Endothelial cell of umbilical vein (primary cell): Measurements from ENCODE around the gene RNF43. TPM values are rescaled to one million over a fixed set of nuclear protein-coding genes. Genes with fewer than 3 reads are reported as not detected.

Source experiments
- BruUV-seq: library from RNA; stranded (reverse); fragments of 400-500 nt; replicated peaks from 2 replicates; lab custom pipeline; 2021; lab: Mats Ljungman, UMichigan
- CTCF ChIA-PET: fragments of 300-600, 350-600 bp; sonication (Branson Sonifier 250); formaldehyde crosslinking; loops from one replicate; lab custom pipeline; 2021; ENCODE audit warnings: antibody characterized with exemption, inconsistent platforms; lab: Charles Lee
- POLR2A ChIA-PET: fragments of 300-600, 350-600 bp; sonication (Branson Sonifier 250); formaldehyde crosslinking; loops from one replicate; lab custom pipeline; 2021; ENCODE audit warnings: antibody characterized with exemption, inconsistent platforms; lab: Charles Lee
- DNase-seq: peaks from one replicate; pipeline ENCODE4 v3.0.0-alpha.2; 2011; ENCODE audit warnings: low read depth, low spot score
- FAIRE-seq: peaks from 2 replicates; lab custom pipeline; 2011; peaks lifted over from hg19 to GRCh38; lab: Jason Lieb, UNC
- H2AFZ ChIP-seq: 2 replicates; pipeline ENCODE4 v1.6.0; 2012; ENCODE audit warnings: low read depth, low read length, control low read depth, inconsistent platforms
- H3K27ac ChIP-seq: 2 replicates; pipeline ENCODE4 v1.5.1; 2011; ENCODE audit warnings: low read depth, mild to moderate bottlenecking, control low read depth, low read length, moderate library complexity; ENCODE audit not compliant: insufficient read depth
- H3K27me3 ChIP-seq, 2 experiments: 2 replicates each; pipeline versions ENCODE4 v1.6.0 to v1.6.1; 2011; ENCODE audit warnings: low read length in 2 of 2, mixed read lengths in 1 of 2; ENCODE audit not compliant: control insufficient read depth in 2 of 2, insufficient read depth in 2 of 2
- H3K36me3 ChIP-seq, 2 experiments: 2 replicates in 1 of 2; 3 replicates in 1 of 2; pipeline ENCODE4 v1.5.1; 2011; ENCODE audit warnings: low read length in 2 of 2, mild to moderate bottlenecking in 1 of 2, moderate library complexity in 1 of 2; ENCODE audit not compliant: control insufficient read depth in 2 of 2, insufficient read depth in 2 of 2; ENCODE audit errors: extremely low read depth in 1 of 2
- H3K4me1 ChIP-seq: 3 replicates; pipeline ENCODE4 v1.5.1; 2011; ENCODE audit warnings: mild to moderate bottlenecking, low read length; ENCODE audit not compliant: control insufficient read depth, insufficient read depth; ENCODE audit errors: extremely low read depth
- H3K4me2 ChIP-seq: 2 replicates; pipeline ENCODE4 v1.6.1; 2011; ENCODE audit warnings: low read length, control low read depth, mixed read lengths; ENCODE audit not compliant: insufficient read depth
- H3K4me3 ChIP-seq, 3 experiments: fragments of 200-600 bp in 1 of 3; sonication (generic), shearing (Covaris generic) in 1 of 3; replicated peaks in 1 of 3; 2 replicates each; pipeline ENCODE4 v1.5.1; 2011 to 2016; ENCODE audit warnings: control low read depth in 3 of 3, low read length in 3 of 3, mild to moderate bottlenecking in 2 of 3, inconsistent platforms in 1 of 3, low read depth in 1 of 3, moderate library complexity in 1 of 3; ENCODE audit not compliant: insufficient read depth in 1 of 3
- H3K79me2 ChIP-seq: 2 replicates; pipeline ENCODE4 v1.6.0; 2012; ENCODE audit warnings: low read length, inconsistent platforms; ENCODE audit not compliant: control insufficient read depth, insufficient read depth
- H3K9ac ChIP-seq: replicated peaks from 2 replicates; pipeline ENCODE3; 2011; ENCODE audit warnings: low read length, control low read depth; ENCODE audit not compliant: insufficient read depth; ENCODE audit errors: extremely low read depth
- H3K9me1 ChIP-seq: replicated peaks from 3 replicates; pipeline ENCODE4 v1.6.0; 2011; ENCODE audit warnings: mild to moderate bottlenecking, low read length; ENCODE audit not compliant: control insufficient read depth, insufficient read depth; ENCODE audit errors: extremely low read depth
- H3K9me3 ChIP-seq: replicated peaks from 2 replicates; pipeline ENCODE4 v1.5.1; 2012; ENCODE audit warnings: low read length, inconsistent platforms; ENCODE audit not compliant: control insufficient read depth, insufficient read depth
- H4K20me1 ChIP-seq: replicated peaks from 2 replicates; pipeline ENCODE3; 2011; ENCODE audit warnings: mild to moderate bottlenecking, low read length; ENCODE audit not compliant: control insufficient read depth, insufficient read depth; ENCODE audit errors: extremely low read depth
- EZH2 ChIP-seq: IDR thresholded peaks from 2 replicates; pipeline ENCODE4 v1.6.1; 2012; ENCODE audit warnings: borderline replicate concordance, low read depth, mild to moderate bottlenecking, moderate library complexity, low read length, inconsistent platforms; ENCODE audit not compliant: severe bottlenecking
- FOS ChIP-seq: IDR thresholded peaks from 2 replicates; pipeline ENCODE4 v1.6.1; 2011; ENCODE audit warnings: mild to moderate bottlenecking, low read length, moderate library complexity, borderline replicate concordance; ENCODE audit not compliant: insufficient read depth
- GATA2 ChIP-seq: IDR thresholded peaks from 2 replicates; pipeline ENCODE4 v1.7.0; 2011; ENCODE audit warnings: low read depth, mild to moderate bottlenecking, moderate library complexity, mixed read lengths, low read length; ENCODE audit not compliant: insufficient read length, insufficient read depth
- JUN ChIP-seq: IDR thresholded peaks from 2 replicates; pipeline ENCODE4 v1.6.1; 2011; ENCODE audit warnings: borderline replicate concordance, low read depth; ENCODE audit not compliant: insufficient read length, insufficient read depth
- MYC ChIP-seq: IDR thresholded peaks from one replicate; pipeline ENCODE4 v1.6.1; 2011; ENCODE audit warnings: mild to moderate bottlenecking, low read depth, low read length
- POLR2A ChIP-seq: IDR thresholded peaks from 2 replicates; pipeline ENCODE4 v1.6.1; 2012; ENCODE audit warnings: low read depth, mild to moderate bottlenecking, control low read depth, low read length
- POLR2AphosphoS5 ChIP-seq: IDR thresholded peaks from 2 replicates; pipeline ENCODE4 v1.6.1; 2012; ENCODE audit warnings: low read depth, mild to moderate bottlenecking, control low read depth, low read length, moderate library complexity; ENCODE audit not compliant: insufficient read depth
- dilution Hi-C: fragments of 300-500 bp; cut with MboI; formaldehyde crosslinking; loops from one replicate; pipeline ENCODE4 v1.15.0; 2019; ENCODE audit warnings: low sequenced_read_pairs; ENCODE audit not compliant: extremely low pct_ligation_motif_present
- intact Hi-C: fragments of 100-400 bp; cut with micrococcal nuclease; formaldehyde crosslinking; loops from one replicate; pipeline ENCODE4 v1.10.0; 2022
- polyA plus RNA-seq, 4 experiments: library from polyadenylated mRNA; depleted of rRNA in 3 of 4; stranded (reverse) in 3 of 4; unstranded in 1 of 4; fragments of >200 nt; gene quantifications; 2 replicates each; pipeline versions ENCODE4 v1.2.1 to v1.2.3, GENCODE V29; 2011 to 2012; ENCODE audit warnings: missing spikeins in 1 of 4
- total RNA-seq: library from RNA; stranded (reverse); gene quantifications from 2 replicates; pipeline ENCODE4 v1.2.3, GENCODE V29; 2021
- TF ChIP-seq, protein P1 (sequence below): IDR thresholded peaks from 2 replicates; pipeline ENCODE4 v1.6.1; 2011; ENCODE audit not compliant: insufficient read depth, insufficient read length
- TF ChIP-seq, protein P2 (sequence below), 2 donors: IDR thresholded peaks; 1 replicate in 1 of 2; 2 replicates in 1 of 2; pipeline ENCODE4 v1.5.1; 2011; ENCODE audit warnings: low read length in 2 of 2, mild to moderate bottlenecking in 2 of 2, moderate library complexity in 2 of 2, control low read depth in 1 of 2, inconsistent platforms in 1 of 2, low read depth in 1 of 2; ENCODE audit not compliant: insufficient read depth in 1 of 2; ENCODE audit errors: extremely low read depth in 1 of 2

Gene RNF43
- total and polyA plus RNA-seq, 2 donors (not counting 3 experiments of a cell fraction or from before 2014, with no cell fraction given), result not detected

- Histone ChIP-seq H3K4me3 (no peak overlapping the region), H3K27ac (no peak overlapping the region), H3K79me2 (no peaks in the 10 kb centered on the region), H3K9ac (no peak overlapping the region), H3K9me1 (no peaks in the 10 kb centered on the region), H3K27me3 (peaks cover 6 to 35% of the 10 kb centered on the region in 2 experiments), H3K4me2 (no peak overlapping the region), H3K36me3 (no peaks in the 10 kb centered on the region), H4K20me1 (no peaks in the 10 kb centered on the region), H3K4me1 (peaks cover 7% of the 10 kb centered on the region), H3K9me3 (no peaks in the 10 kb centered on the region), H2AFZ (no peak overlapping the region)
- DNase-seq (no peak), FAIRE-seq (no peak)
- POLR2A ChIA-PET, result no interaction called here
- intact Hi-C loops, result loop anchor here (5.0 kb wide), 1 partner anchor 42 kb away; the partner anchor contains the start of gene SUPT4H1
- CTCF ChIA-PET, result interaction anchor here (0.8 to 1.4 kb wide), 4 partner anchors 23 to 145 kb away, joined by 3 to 4 read pairs (median 3); partner anchors contain the start of genes RNF43 and SUPT4H1
- TF ChIP-seq POLR2AphosphoS5, result no peak
- no peak for TF ChIP-seq JUN
- TF ChIP-seq, protein P1, sequence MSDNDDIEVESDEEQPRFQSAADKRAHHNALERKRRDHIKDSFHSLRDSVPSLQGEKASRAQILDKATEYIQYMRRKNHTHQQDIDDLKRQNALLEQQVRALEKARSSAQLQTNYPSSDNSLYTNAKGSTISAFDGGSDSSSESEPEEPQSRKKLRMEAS, result no peak
- no peak for TF ChIP-seq GATA2
- TF ChIP-seq EZH2, result no peak
- TF ChIP-seq, protein P2, sequence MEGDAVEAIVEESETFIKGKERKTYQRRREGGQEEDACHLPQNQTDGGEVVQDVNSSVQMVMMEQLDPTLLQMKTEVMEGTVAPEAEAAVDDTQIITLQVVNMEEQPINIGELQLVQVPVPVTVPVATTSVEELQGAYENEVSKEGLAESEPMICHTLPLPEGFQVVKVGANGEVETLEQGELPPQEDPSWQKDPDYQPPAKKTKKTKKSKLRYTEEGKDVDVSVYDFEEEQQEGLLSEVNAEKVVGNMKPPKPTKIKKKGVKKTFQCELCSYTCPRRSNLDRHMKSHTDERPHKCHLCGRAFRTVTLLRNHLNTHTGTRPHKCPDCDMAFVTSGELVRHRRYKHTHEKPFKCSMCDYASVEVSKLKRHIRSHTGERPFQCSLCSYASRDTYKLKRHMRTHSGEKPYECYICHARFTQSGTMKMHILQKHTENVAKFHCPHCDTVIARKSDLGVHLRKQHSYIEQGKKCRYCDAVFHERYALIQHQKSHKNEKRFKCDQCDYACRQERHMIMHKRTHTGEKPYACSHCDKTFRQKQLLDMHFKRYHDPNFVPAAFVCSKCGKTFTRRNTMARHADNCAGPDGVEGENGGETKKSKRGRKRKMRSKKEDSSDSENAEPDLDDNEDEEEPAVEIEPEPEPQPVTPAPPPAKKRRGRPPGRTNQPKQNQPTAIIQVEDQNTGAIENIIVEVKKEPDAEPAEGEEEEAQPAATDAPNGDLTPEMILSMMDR (IDR thresholded peaks at IDR 0.05; ENCODE audit: extremely low read depth in 1 of 2, insufficient read depth in 1 of 2, low read depth in 1 of 2, low read length in 2 of 2), result no peak
- no peak for TF ChIP-seq FOS
- no peak for TF ChIP-seq MYC
- TF ChIP-seq POLR2A, result no peak
- no TSS peak for BruUV-seq
- dilution Hi-C loops, result no loop called here
Measured at GRCh38 chr17:58394534-58395223, 22.7 kb downstream of the RNF43 start.
